B cell (primary cell): ENCODE results near the gene LIPE. TPM values are rescaled to one million over a fixed set of nuclear protein-coding genes. Genes with fewer than 3 reads are reported as not detected.

Experiments used
- ATAC-seq: fragments of 200-7000 bp; cut with Tn5 transposase; one replicate; pipeline ENCODE4 v1.10.0; 2021; ENCODE audit warnings: low read depth, mild to moderate bottlenecking, moderate number of reproducible peaks, moderate library complexity
- CTCF ChIA-PET: fragments of 350-600 bp; sonication (Branson Sonifier 250); formaldehyde crosslinking; loops from one replicate; lab custom pipeline; 2021; ENCODE audit warnings: antibody characterized with exemption, inconsistent platforms; lab: Charles Lee
- POLR2A ChIA-PET: fragments of 350-600 bp; sonication (Branson Sonifier 250); formaldehyde crosslinking; loops from one replicate; lab custom pipeline; 2021; ENCODE audit warnings: antibody characterized with exemption; lab: Charles Lee
- DNase-seq: peaks from one replicate; pipeline ENCODE4 v3.0.0; 2013
- H2AFZ ChIP-seq: 2 replicates; pipeline ENCODE4 v1.6.1; 2012; ENCODE audit warnings: mild to moderate bottlenecking, low read depth, low read length; ENCODE audit not compliant: insufficient read depth, poor library complexity, severe bottlenecking
- H3K27ac ChIP-seq, 2 donors: 1 replicate in 1 of 2; 2 replicates in 1 of 2; pipeline ENCODE4 v1.5.1; 2012 to 2013; ENCODE audit warnings: low read length in 2 of 2, mild to moderate bottlenecking in 2 of 2, moderate library complexity in 1 of 2
- H3K27me3 ChIP-seq, 4 experiments: fragments of 200-600 bp in 1 of 4; sonication (generic) in 1 of 4; replicated peaks in 1 of 4; 1 replicate in 2 of 4; 2 replicates in 2 of 4; pipeline versions ENCODE4 v1.6.1 to v1.7.0; 2013 to 2016; ENCODE audit warnings: low read length in 3 of 4, mild to moderate bottlenecking in 2 of 4, mixed read lengths in 1 of 4, moderate library complexity in 1 of 4; ENCODE audit not compliant: insufficient read depth in 4 of 4, control insufficient read depth in 3 of 4; ENCODE audit errors: control extremely low read depth in 1 of 4
- H3K36me3 ChIP-seq, 2 experiments: replicated peaks in 1 of 2; 1 replicate in 1 of 2; 2 replicates in 1 of 2; pipeline versions ENCODE4 v1.6.1 to v1.7.1; 2013; ENCODE audit warnings: low read length in 1 of 2; ENCODE audit not compliant: insufficient read depth in 2 of 2, control insufficient read depth in 1 of 2; ENCODE audit errors: control extremely low read depth in 1 of 2, extremely low read depth in 1 of 2
- H3K4me1 ChIP-seq, 2 donors: fragments of 200-600 bp in 1 of 2; sonication (generic) in 1 of 2; 1 replicate in 1 of 2; 2 replicates in 1 of 2; pipeline versions ENCODE4 v1.5.1 to v1.6.1; 2013 to 2017; ENCODE audit warnings: low read length in 2 of 2; ENCODE audit not compliant: control insufficient read depth in 2 of 2, insufficient read depth in 2 of 2
- H3K4me2 ChIP-seq: replicated peaks from 2 replicates; pipeline ENCODE3; 2012; ENCODE audit warnings: mild to moderate bottlenecking, low read depth, low read length; ENCODE audit not compliant: poor library complexity, severe bottlenecking
- H3K4me3 ChIP-seq, 5 experiments: fragments of 200-600 bp in 1 of 5; sonication (generic) in 1 of 5; 1 replicate in 3 of 5; 2 replicates in 2 of 5; pipeline versions ENCODE4 v1.5.1 to v1.7.0; 2011 to 2016; ENCODE audit warnings: low read length in 4 of 5, mild to moderate bottlenecking in 4 of 5, low read depth in 2 of 5, control low read depth in 1 of 5, moderate library complexity in 1 of 5; ENCODE audit not compliant: insufficient read depth in 1 of 5; ENCODE audit errors: control extremely low read depth in 1 of 5, extremely low read depth in 1 of 5
- H3K79me2 ChIP-seq: fragments of 200-600 bp; sonication (generic); one replicate; pipeline ENCODE4 v1.6.0; 2016; ENCODE audit warnings: low read length; ENCODE audit not compliant: control insufficient read depth, insufficient read depth
- H3K9ac ChIP-seq: fragments of 200-600 bp; sonication (generic); 2 replicates; pipeline ENCODE4 v1.6.1; 2017; ENCODE audit warnings: mild to moderate bottlenecking, low read length, moderate library complexity
- H3K9me3 ChIP-seq, 3 donors: one replicate each; pipeline versions ENCODE4 v1.6.1 to v1.7.1; 2013; ENCODE audit warnings: low read length in 2 of 3; ENCODE audit not compliant: control insufficient read depth in 2 of 3, insufficient read depth in 1 of 3; ENCODE audit errors: control extremely low read depth in 1 of 3
- H4K20me1 ChIP-seq: 2 replicates; pipeline ENCODE4 v1.6.0; 2012; ENCODE audit warnings: mild to moderate bottlenecking, low read length; ENCODE audit not compliant: insufficient read depth, control insufficient read depth, poor library complexity, severe bottlenecking
- H3K27ac Mint-ChIP-seq: one replicate; pipeline ENCODE4 v1.8.0; 2021; ENCODE audit warnings: mixed read lengths
- H3K27me3 Mint-ChIP-seq: one replicate; pipeline ENCODE4 v1.8.0; 2021; ENCODE audit warnings: mixed read lengths
- H3K4me1 Mint-ChIP-seq: one replicate; pipeline ENCODE4 v1.8.0; 2021; ENCODE audit warnings: mixed read lengths
- H3K4me3 Mint-ChIP-seq: one replicate; pipeline ENCODE4 v1.8.0; 2021; ENCODE audit warnings: mixed read lengths
- H3K9me3 Mint-ChIP-seq: one replicate; pipeline ENCODE4 v1.8.0; 2022; ENCODE audit warnings: mixed read lengths; ENCODE audit not compliant: insufficient read depth
- CTCF ChIP-seq: fragments of 200-600 bp; IDR thresholded peaks from one replicate; pipeline ENCODE4 v1.8.0; 2022; ENCODE audit warnings: antibody characterized with exemption, mild to moderate bottlenecking
- EZH2 ChIP-seq: IDR thresholded peaks from 2 replicates; pipeline ENCODE4 v1.6.1; 2012; ENCODE audit warnings: borderline replicate concordance, low read depth, mild to moderate bottlenecking, moderate library complexity, low read length; ENCODE audit not compliant: insufficient read depth, poor library complexity, severe bottlenecking
- WGBS: methylation state at CpG from one replicate; pipeline ENCODE4 v1.1.5; 2013; ENCODE audit warnings: missing lambda C conversion rate; ENCODE audit not compliant: insufficient coverage; 5-methylcytosine and 5-hydroxymethylcytosine counted together
- intact Hi-C: fragments of 100-400 bp; cut with micrococcal nuclease; formaldehyde crosslinking; loops from one replicate; pipeline ENCODE4 v1.10.0; 2022
- polyA plus RNA-seq: library from polyadenylated mRNA; depleted of rRNA; stranded (reverse); fragments of >200 nt; gene quantifications from 2 replicates; pipeline ENCODE4 v1.2.3, GENCODE V29; 2012
- total RNA-seq, 2 donors: library from RNA; stranded (reverse); fragments of 120-200 nt in 1 of 2; gene quantifications; 1 replicate in 1 of 2; 2 replicates in 1 of 2; pipeline versions ENCODE4 v1.2.3 to v1.2.4, GENCODE V29; 2013 to 2022

Gene LIPE
- total and polyA plus RNA-seq, 2 donors (not counting 1 experiment from before 2014, with no cell fraction given): 46.9 to 49.4 TPM

- H3K27me3 Mint-ChIP-seq: peaks cover 16% of the 10 kb centered on the region
- CTCF ChIA-PET: interaction anchor here (1.1 to 3.3 kb wide), 10 partner anchors 8 to 334 kb away, joined by 3 to 61 read pairs (median 7); partner anchors contain the start of gene CEACAM1
- peaks cover 8% of the 10 kb centered on the region for H3K4me1 Mint-ChIP-seq
- Histone ChIP-seq H3K4me1 (peaks cover 0 to 7% of the 10 kb centered on the region in 2 donors), H3K9ac (no peak within 1 kb of the TSS), H3K79me2 (no peaks in the 10 kb centered on the region), H3K27me3 (peaks cover 0 to 5% (median 0%) of the 10 kb centered on the region in 4 experiments), H3K36me3 (no peaks in the 10 kb centered on the region), H3K27ac (no peak within 1 kb of the TSS), H2AFZ (no peak within 1 kb of the TSS), H3K9me3 (no peaks in the 10 kb centered on the region), H3K4me2 (no peak within 1 kb of the TSS), H3K4me3 (no peak within 1 kb of the TSS), H4K20me1 (no peaks in the 10 kb centered on the region)
- POLR2A ChIA-PET: no interaction called here
- intact Hi-C loops: no loop called here
- DNase-seq (no peak), ATAC-seq (no peak)
- no peak for TF ChIP-seq CTCF
- TF ChIP-seq EZH2: no peak
- no peaks in the 10 kb centered on the region for H3K9me3 Mint-ChIP-seq
- 94% methylated on average over 6 of the region's 7 CpGs for WGBS
- no peak within 1 kb of the TSS for H3K4me3 Mint-ChIP-seq
- H3K27ac Mint-ChIP-seq: no peak within 1 kb of the TSS
These were observed 15.6 kb upstream of the LIPE start, which contains the start of gene CXCL17 for GRCh38 chr19:42442833-42443232. CXCL17 (minus strand) TSS chr19:42442946; CDS start chr19:42442832, 114 bp downstream.

GRCh38 chr19:42441049-42441445 is 13.9 kb upstream of the LIPE start:
- intact Hi-C loops: no loop called here

More at GRCh38 chr19:42441049-42441445, 13.9 kb upstream of the LIPE start:
- Histone ChIP-seq H2AFZ (no peak overlapping the region), H3K4me3 (no peak overlapping the region), H3K9me3 (no peaks in the 10 kb centered on the region), H3K27me3 (peaks cover 0 to 5% (median 0%) of the 10 kb centered on the region in 4 experiments), H3K27ac (no peak overlapping the region), H3K4me1 (peaks cover 0 to 7% of the 10 kb centered on the region in 2 donors), H3K79me2 (no peaks in the 10 kb centered on the region), H3K9ac (no peak overlapping the region), H4K20me1 (no peaks in the 10 kb centered on the region), H3K4me2 (no peak overlapping the region), H3K36me3 (no peaks in the 10 kb centered on the region)
- ATAC-seq (no peak), DNase-seq (no peak)
- Mint-ChIP-seq H3K9me3 (no peaks in the 10 kb centered on the region), H3K27ac (no peak overlapping the region), H3K4me1 (peaks cover 8% of the 10 kb centered on the region), H3K27me3 (peaks cover 16% of the 10 kb centered on the region), H3K4me3 (no peak overlapping the region)
- WGBS: 20% methylated on average over 2 of the region's 2 CpGs
- no peak for TF ChIP-seq CTCF
- TF ChIP-seq EZH2: no peak
- ChIA-PET POLR2A (no interaction called here), CTCF (interaction anchor here (0.6 to 3.3 kb wide), 32 partner anchors 9 to 620 kb away, joined by 3 to 61 read pairs (median 5); partner anchors contain the start of genes CEACAM1 and LIPE)
